ENCODE data around the gene CUL4A.
"Not testable (repeated sequence)": the region's sequence is repeated elsewhere in the genome, so short reads cannot be mapped to it uniquely, and the experiment has no call there.

Gene CUL4A

GRCh38 chr13:113209336-113209758, at the start of gene CUL4A:
TSS of gene CUL4A (plus strand) at chr13:113209613. CDS start at chr13:113209628, 15 bp downstream.
- peak within 1 kb of the TSS; percentile 86 for H3K4me3 Mint-ChIP-seq
- CTCF ChIA-PET, result interaction anchor here (0.8 kb wide), 1 partner anchor 8 kb away, joined by 5 read pairs; no protein-coding TSS in a partner anchor
- DNase-seq, result peak; percentile 80
- H3K4me1 Mint-ChIP-seq, result peaks cover 62% of the 10 kb centered on the region
- H3K27me3 Mint-ChIP-seq, result no peaks in the 10 kb centered on the region
- H3K27ac Mint-ChIP-seq, result peak within 1 kb of the TSS; percentile 94
- H3K36me3 Mint-ChIP-seq, result peaks cover 40% of the 10 kb centered on the region
- no peaks in the 10 kb centered on the region for H3K9me3 Mint-ChIP-seq

- no peak overlapping the region for H3K27ac Mint-ChIP-seq
- peaks cover 19% of the 10 kb centered on the region for H3K27me3 Mint-ChIP-seq
- no peak overlapping the region for H3K4me3 Mint-ChIP-seq
- peaks cover 36% of the 10 kb centered on the region for H3K4me1 Mint-ChIP-seq
- CTCF ChIA-PET, result no interaction called here
- no peak for DNase-seq
- peaks cover 17% of the 10 kb centered on the region for H3K9me3 Mint-ChIP-seq
- peaks cover 11% of the 10 kb centered on the region for H3K36me3 Mint-ChIP-seq
Observed at GRCh38 chr13:113159701-113160100, 49.7 kb upstream of the CUL4A start.

- Mint-ChIP-seq H3K36me3 (peaks cover 6% of the 10 kb centered on the region), H3K4me3 (peak overlapping the region; percentile 59), H3K27ac (peak overlapping the region; percentile 87), H3K4me1 (peaks cover 33% of the 10 kb centered on the region), H3K9me3 (peaks cover 10% of the 10 kb centered on the region), H3K27me3 (peaks cover 15% of the 10 kb centered on the region)
- CTCF ChIA-PET, result no interaction called here
- no peak for DNase-seq
Observed at GRCh38 chr13:113160983-113161382, 48.4 kb upstream of the CUL4A start.

GRCh38 chr13:113161433-113161832, 48.0 kb upstream of the CUL4A start:
- Mint-ChIP-seq H3K4me1 (peaks cover 33% of the 10 kb centered on the region), H3K9me3 (peaks cover 7% of the 10 kb centered on the region), H3K4me3 (peak overlapping the region; percentile 59), H3K27me3 (peaks cover 12% of the 10 kb centered on the region), H3K36me3 (peaks cover 6% of the 10 kb centered on the region), H3K27ac (peak overlapping the region; percentile 87)
- DNase-seq, result no peak
- CTCF ChIA-PET, result no interaction called here

GRCh38 chr13:113161975-113162374, 47.4 kb upstream of the CUL4A start:
- H3K9me3 Mint-ChIP-seq, H3K27me3 Mint-ChIP-seq, H3K4me3 Mint-ChIP-seq, H3K27ac Mint-ChIP-seq, H3K36me3 Mint-ChIP-seq, CTCF ChIA-PET, DNase-seq: not testable (repeated sequence)
- peaks cover 33% of the 10 kb centered on the region for H3K4me1 Mint-ChIP-seq

- CTCF ChIA-PET, result no interaction called here
- peak; percentile 42 for DNase-seq
- H3K4me1 Mint-ChIP-seq, result peaks cover 33% of the 10 kb centered on the region
- H3K27me3 Mint-ChIP-seq, result no peaks in the 10 kb centered on the region
- H3K4me3 Mint-ChIP-seq, result no peak overlapping the region
- no peaks in the 10 kb centered on the region for H3K9me3 Mint-ChIP-seq
- H3K36me3 Mint-ChIP-seq, result no peaks in the 10 kb centered on the region
- H3K27ac Mint-ChIP-seq, result peak overlapping the region; percentile 55
Observed at GRCh38 chr13:113162783-113163685, 46.4 kb upstream of the CUL4A start.

GRCh38 chr13:113164492-113164891, 44.9 kb upstream of the CUL4A start:
- no peak for DNase-seq
- Mint-ChIP-seq H3K9me3 (no peaks in the 10 kb centered on the region), H3K4me3 (no peak overlapping the region), H3K4me1 (peaks cover 32% of the 10 kb centered on the region), H3K36me3 (peaks cover 8% of the 10 kb centered on the region), H3K27me3 (no peaks in the 10 kb centered on the region), H3K27ac (peak overlapping the region; percentile 33)
- CTCF ChIA-PET, result no interaction called here

- CTCF ChIA-PET, result no interaction called here
- H3K27ac Mint-ChIP-seq, result no peak overlapping the region
- no peak for DNase-seq
Observed at GRCh38 chr13:113166266-113166665, 43.1 kb upstream of the CUL4A start.

GRCh38 chr13:113166681-113167080, 42.7 kb upstream of the CUL4A start:
- CTCF ChIA-PET, result no interaction called here
- Mint-ChIP-seq H3K27me3 (no peaks in the 10 kb centered on the region), H3K4me3 (no peak overlapping the region), H3K27ac (no peak overlapping the region), H3K36me3 (peaks cover 24% of the 10 kb centered on the region), H3K4me1 (peaks cover 28% of the 10 kb centered on the region), H3K9me3 (no peaks in the 10 kb centered on the region)
- DNase-seq, result no peak

More at GRCh38 chr13:113166266-113166665, 43.1 kb upstream of the CUL4A start:
- Mint-ChIP-seq H3K4me1 (peaks cover 27% of the 10 kb centered on the region), H3K27me3 (no peaks in the 10 kb centered on the region), H3K9me3 (no peaks in the 10 kb centered on the region), H3K4me3 (no peak overlapping the region), H3K36me3 (peaks cover 20% of the 10 kb centered on the region)

GRCh38 chr13:113167155-113167554, 42.3 kb upstream of the CUL4A start:
- Mint-ChIP-seq H3K27ac (no peak overlapping the region), H3K4me3 (no peak overlapping the region), H3K4me1 (peaks cover 29% of the 10 kb centered on the region), H3K9me3 (no peaks in the 10 kb centered on the region), H3K36me3 (peaks cover 24% of the 10 kb centered on the region), H3K27me3 (no peaks in the 10 kb centered on the region)
- DNase-seq, result no peak
- CTCF ChIA-PET, result no interaction called here

- H3K27me3 Mint-ChIP-seq, result no peaks in the 10 kb centered on the region
- H3K4me1 Mint-ChIP-seq, result peaks cover 29% of the 10 kb centered on the region
- no peaks in the 10 kb centered on the region for H3K9me3 Mint-ChIP-seq
- H3K36me3 Mint-ChIP-seq, result peaks cover 28% of the 10 kb centered on the region
- CTCF ChIA-PET, result no interaction called here
- DNase-seq, result no peak
- no peak overlapping the region for H3K27ac Mint-ChIP-seq
- H3K4me3 Mint-ChIP-seq, result no peak overlapping the region
Observed at GRCh38 chr13:113167575-113167974, 41.8 kb upstream of the CUL4A start.

- H3K36me3 Mint-ChIP-seq, result peaks cover 33% of the 10 kb centered on the region
- CTCF ChIA-PET, result no interaction called here
- H3K4me3 Mint-ChIP-seq, result no peak overlapping the region
- H3K27ac Mint-ChIP-seq, result no peak overlapping the region
- no peaks in the 10 kb centered on the region for H3K27me3 Mint-ChIP-seq
- no peak for DNase-seq
- H3K9me3 Mint-ChIP-seq, result no peaks in the 10 kb centered on the region
- peaks cover 28% of the 10 kb centered on the region for H3K4me1 Mint-ChIP-seq
Observed at GRCh38 chr13:113168211-113168610, 41.2 kb upstream of the CUL4A start.

- peaks cover 38% of the 10 kb centered on the region for H3K36me3 Mint-ChIP-seq
- no peak overlapping the region for H3K4me3 Mint-ChIP-seq
- H3K9me3 Mint-ChIP-seq, result no peaks in the 10 kb centered on the region
- H3K27me3 Mint-ChIP-seq, result no peaks in the 10 kb centered on the region
- CTCF ChIA-PET, result no interaction called here
- H3K27ac Mint-ChIP-seq, result no peak overlapping the region
- H3K4me1 Mint-ChIP-seq, result peaks cover 31% of the 10 kb centered on the region
- DNase-seq, result no peak
Observed at GRCh38 chr13:113169277-113170272, 39.8 kb upstream of the CUL4A start.

- CTCF ChIA-PET, result no interaction called here
- peak overlapping the region; percentile 39 for H3K27ac Mint-ChIP-seq
- peaks cover 48% of the 10 kb centered on the region for H3K36me3 Mint-ChIP-seq
- peaks cover 38% of the 10 kb centered on the region for H3K4me1 Mint-ChIP-seq
- no peak overlapping the region for H3K4me3 Mint-ChIP-seq
- no peaks in the 10 kb centered on the region for H3K9me3 Mint-ChIP-seq
- DNase-seq, result no peak
- H3K27me3 Mint-ChIP-seq, result no peaks in the 10 kb centered on the region
Observed at GRCh38 chr13:113170511-113170910, 38.9 kb upstream of the CUL4A start.

All from activated naive CD4-positive, alpha-beta T cell treated with anti-CD3 and anti-CD28 coated beads, Interleukin-2, amount 10 ng/mL, durations not matched to agents 7 days and 5 days (primary cell).